Neural cell (in vitro differentiated cells): Measurements from ENCODE around the gene SFMBT2. TPM values are rescaled to one million over a fixed set of nuclear protein-coding genes. Genes with fewer than 3 reads are reported as not detected.

ENCODE experiments used
- H2AFZ ChIP-seq: fragments of 200-600, 300-800 bp; sonication (generic), shearing (Covaris generic); 2 replicates; pipeline ENCODE4 v1.6.0; 2014; ENCODE audit warnings: low read depth, mild to moderate bottlenecking, antibody characterized with exemption, low read length, moderate library complexity
- H3F3A ChIP-seq: fragments of 200-600 bp; shearing (Covaris generic); 2 replicates; pipeline ENCODE4 v1.6.1; 2016; ENCODE audit warnings: mild to moderate bottlenecking, moderate library complexity, mixed read lengths, antibody characterized with exemption, low read length; ENCODE audit not compliant: insufficient read depth, poor library complexity, severe bottlenecking
- H3K27ac ChIP-seq: fragments of 200-600, 300-800 bp; sonication (generic), shearing (Covaris generic); 2 replicates; pipeline ENCODE4 v1.5.1; 2014; ENCODE audit warnings: mild to moderate bottlenecking, low read length, moderate library complexity
- H3K27me3 ChIP-seq: fragments of 300-800, 200-600 bp; sonication (generic), shearing (Covaris generic); 2 replicates; pipeline ENCODE4 v1.6.0; 2014; ENCODE audit warnings: mild to moderate bottlenecking, low read depth, low read length, moderate library complexity; ENCODE audit not compliant: insufficient read depth
- H3K36me3 ChIP-seq: fragments of 300-800, 200-600 bp; sonication (generic), shearing (Covaris generic); 2 replicates; pipeline ENCODE4 v1.5.1; 2014; ENCODE audit warnings: mild to moderate bottlenecking, antibody characterized with exemption, low read length, moderate library complexity; ENCODE audit not compliant: insufficient read depth
- H3K4me2 ChIP-seq: fragments of 300-800, 200-600 bp; sonication (generic), shearing (Covaris generic); 2 replicates; pipeline ENCODE4 v1.6.0; 2014; ENCODE audit warnings: mild to moderate bottlenecking, low read length
- H3K4me3 ChIP-seq: fragments of 300-800, 200-600 bp; sonication (generic), shearing (Covaris generic); 2 replicates; pipeline ENCODE4 v1.5.1; 2014; ENCODE audit warnings: mild to moderate bottlenecking, low read length, moderate library complexity
- H3K79me2 ChIP-seq: fragments of 200-600 bp; shearing (Covaris generic); replicated peaks from 2 replicates; pipeline ENCODE4 v1.6.0; 2014; ENCODE audit warnings: mild to moderate bottlenecking, low read length, moderate library complexity; ENCODE audit not compliant: insufficient read depth
- H3K9ac ChIP-seq: fragments of 300-800, 200-600 bp; sonication (generic), shearing (Covaris generic); 2 replicates; pipeline ENCODE4 v1.6.1; 2016; ENCODE audit warnings: mild to moderate bottlenecking, low read length, mixed read lengths
- H3K9me2 ChIP-seq: fragments of 200-600 bp; shearing (Covaris generic); 2 replicates; pipeline ENCODE4 v1.6.1; 2016; ENCODE audit warnings: mild to moderate bottlenecking, low read length, mixed read lengths; ENCODE audit not compliant: insufficient read depth
- H3K9me3 ChIP-seq: fragments of 200-600, 300-800 bp; sonication (generic), shearing (Covaris generic); 2 replicates; pipeline ENCODE4 v1.6.1; 2016; ENCODE audit warnings: mild to moderate bottlenecking, mixed run types, low read length, moderate library complexity, mixed read lengths
- H4K20me1 ChIP-seq: fragments of 200-600 bp; shearing (Covaris generic); 2 replicates; pipeline ENCODE4 v1.6.1; 2016; ENCODE audit warnings: mild to moderate bottlenecking, mixed run types; ENCODE audit not compliant: insufficient read depth
- CTCF ChIP-seq: fragments of 450-650 bp; IDR thresholded peaks from 2 replicates; pipeline ENCODE4 v1.5.1; 2014; ENCODE audit warnings: antibody characterized with exemption, mild to moderate bottlenecking, moderate library complexity; ENCODE audit not compliant: poor library complexity, severe bottlenecking
- EP300 ChIP-seq: fragments of 450-650 bp; conservative IDR thresholded peaks from 2 replicates; pipeline ENCODE4 v1.6.1; 2014; ENCODE audit warnings: antibody characterized with exemption, mild to moderate bottlenecking, moderate library complexity; ENCODE audit not compliant: poor library complexity, severe bottlenecking
- EZH2 ChIP-seq: fragments of 200-600, 300-800 bp; shearing (Covaris generic), sonication (generic); IDR thresholded peaks from 2 replicates; pipeline ENCODE4 v1.6.1; 2014; ENCODE audit warnings: antibody characterized with exemption, low read length, borderline replicate concordance, mild to moderate bottlenecking; ENCODE audit not compliant: insufficient read depth, poor library complexity, severe bottlenecking
- MXI1 ChIP-seq: fragments of 450-650 bp; conservative IDR thresholded peaks from 2 replicates; pipeline ENCODE4 v1.6.1; 2014; ENCODE audit warnings: antibody characterized with exemption, mild to moderate bottlenecking; ENCODE audit not compliant: poor library complexity, severe bottlenecking
- POLR2AphosphoS5 ChIP-seq: IDR thresholded peaks from 2 replicates; pipeline ENCODE4 v1.6.1; 2012
- RAD21 ChIP-seq: fragments of 450-650 bp; conservative IDR thresholded peaks from 2 replicates; pipeline ENCODE4 v1.6.1; 2014; ENCODE audit warnings: antibody characterized with exemption, mild to moderate bottlenecking, moderate library complexity
- REST ChIP-seq: IDR thresholded peaks from 2 replicates; pipeline ENCODE4 v1.6.1; 2012; ENCODE audit warnings: borderline replicate concordance
- SMC3 ChIP-seq: fragments of 450-650 bp; conservative IDR thresholded peaks from 2 replicates; pipeline ENCODE4 v1.6.1; 2014; ENCODE audit warnings: antibody characterized with exemption, mild to moderate bottlenecking, moderate library complexity; ENCODE audit not compliant: poor library complexity
- TAF1 ChIP-seq: IDR thresholded peaks from 2 replicates; pipeline ENCODE4 v1.6.1; 2012; ENCODE audit warnings: low read depth
- polyA plus RNA-seq: library from polyadenylated mRNA; depleted of rRNA; stranded (reverse); fragments of >200 nt; gene quantifications from 2 replicates; pipeline ENCODE4 v1.2.3, GENCODE V29; 2014

Gene SFMBT2
- polyA plus RNA-seq, 1 donor from 2014 or later = 1.3 TPM

- Histone ChIP-seq H3K27ac (no peak overlapping the region), H3K4me3 (no peak overlapping the region), H3F3A (no peaks in the 10 kb centered on the region), H3K9ac (no peak overlapping the region), H3K27me3 (no peaks in the 10 kb centered on the region), H3K79me2 (no peaks in the 10 kb centered on the region), H4K20me1 (no peaks in the 10 kb centered on the region), H2AFZ (no peak overlapping the region), H3K4me2 (no peak overlapping the region), H3K9me2 (no peaks in the 10 kb centered on the region), H3K36me3 (no peaks in the 10 kb centered on the region), H3K9me3 (no peaks in the 10 kb centered on the region)
- TF ChIP-seq POLR2AphosphoS5 (no peak), SMC3 (no peak), EZH2 (no peak), CTCF (no peak), EP300 (no peak), MXI1 (no peak), TAF1 (no peak), RAD21 (no peak), REST (no peak)
Observed at GRCh38 chr10:7359356-7359755, 51.5 kb downstream of the SFMBT2 start.

- no peak overlapping the region for H3K9ac ChIP-seq
- no peak overlapping the region for H3K27ac ChIP-seq
- H3K27me3 ChIP-seq = no peaks in the 10 kb centered on the region
Observed at GRCh38 chr10:7357193-7357592, 53.6 kb downstream of the SFMBT2 start.

More at GRCh38 chr10:7357193-7357592, 53.6 kb downstream of the SFMBT2 start:
- H3K79me2 ChIP-seq = no peaks in the 10 kb centered on the region
- H2AFZ ChIP-seq = no peak overlapping the region
- no peaks in the 10 kb centered on the region for H3K9me2 ChIP-seq
- no peaks in the 10 kb centered on the region for H3K36me3 ChIP-seq
- no peaks in the 10 kb centered on the region for H4K20me1 ChIP-seq
- TF ChIP-seq MXI1 (no peak), RAD21 (no peak), SMC3 (no peak), POLR2AphosphoS5 (no peak), CTCF (no peak), EP300 (no peak), EZH2 (no peak), REST (no peak), TAF1 (no peak)
- H3K4me3 ChIP-seq = no peak overlapping the region
- H3K4me2 ChIP-seq = no peak overlapping the region
- no peaks in the 10 kb centered on the region for H3K9me3 ChIP-seq
- no peaks in the 10 kb centered on the region for H3F3A ChIP-seq
